GM21529 (cell line): ENCODE data around the gene VTI1A.
A peak's percentile ranks its signal among the peaks of the same experiment; 100 is the strongest.

Experiments
- ATAC-seq: cut with Tn5 transposase; IDR thresholded peaks from one replicate; pipeline ENCODE4 v1.9.1; 2021; ENCODE audit not compliant: unreplicated experiment

VTI1A gene

GRCh38 chr10:112821038-112821437, 374.0 kb downstream of the VTI1A start:
- no peak for ATAC-seq

GRCh38 chr10:112821663-112822062, 374.6 kb downstream of the VTI1A start:
- no peak for ATAC-seq

GRCh38 chr10:112823007-112823406, 376.0 kb downstream of the VTI1A start:
- no peak for ATAC-seq

GRCh38 chr10:112823604-112824003, 376.6 kb downstream of the VTI1A start:
- ATAC-seq, result no peak

- no peak for ATAC-seq
Observed at GRCh38 chr10:112826018-112826697, 379.1 kb downstream of the VTI1A start.

GRCh38 chr10:112827086-112827485, 380.1 kb downstream of the VTI1A start:
- ATAC-seq, result no peak

- no peak for ATAC-seq
Observed at GRCh38 chr10:112827951-112828350, 380.9 kb downstream of the VTI1A start.

GRCh38 chr10:112831859-112832258, 384.8 kb downstream of the VTI1A start:
- no peak for ATAC-seq

- ATAC-seq, result no peak
Observed at GRCh38 chr10:112832361-112832878, 385.4 kb downstream of the VTI1A start.

GRCh38 chr10:112832959-112833358, 385.9 kb downstream of the VTI1A start:
- ATAC-seq, result no peak

GRCh38 chr10:112834751-112835181, 387.8 kb downstream of the VTI1A start:
- ATAC-seq, result no peak

GRCh38 chr10:112835217-112835715, 388.3 kb downstream of the VTI1A start:
- no peak for ATAC-seq

GRCh38 chr10:112835944-112836451, 389.0 kb downstream of the VTI1A start:
- ATAC-seq, result no peak

GRCh38 chr10:112838784-112839481, 391.9 kb downstream of the VTI1A start:
- no peak for ATAC-seq

- no peak for ATAC-seq
Observed at GRCh38 chr10:112839928-112840654, 393.1 kb downstream of the VTI1A start.

- ATAC-seq, result no peak
Observed at GRCh38 chr10:112841549-112841948, 394.5 kb downstream of the VTI1A start.

- ATAC-seq, result peak; percentile 95
Observed at GRCh38 chr10:112842832-112843360, 395.9 kb downstream of the VTI1A start.

- no peak for ATAC-seq
Observed at GRCh38 chr10:112843623-112844022, 396.6 kb downstream of the VTI1A start.

- no peak for ATAC-seq
Observed at GRCh38 chr10:112844681-112845544, 397.9 kb downstream of the VTI1A start.

GRCh38 chr10:112847778-112848177, 400.8 kb downstream of the VTI1A start:
- ATAC-seq, result no peak
